ENCODE data around the gene CRABP2.

- no peak for TF ChIP-seq CTCF (IDR thresholded peaks at IDR 0.05; ENCODE audit: borderline replicate concordance, extremely low read depth, low read length, poor library complexity, severe bottlenecking)
- no peak for TF ChIP-seq EZH2 (IDR thresholded peaks at IDR 0.05; ENCODE audit: borderline replicate concordance, low read depth, low read length, severe bottlenecking)
Measured at GRCh38 chr1:156669794-156670193, 35.6 kb downstream of the CRABP2 start.
